CD8-positive, alpha-beta memory T cell (primary cell): ENCODE measurements around the gene EPHA1. TPM values are rescaled to one million over a fixed set of nuclear protein-coding genes. Genes with fewer than 3 reads are reported as not detected.
A peak's percentile ranks its signal among the peaks of the same experiment; 100 is the strongest.

Source experiments
- CTCF ChIA-PET: fragments of 350-600 bp; sonication (Branson Sonifier 250); formaldehyde crosslinking; loops from one replicate; lab custom pipeline; 2021; ENCODE audit warnings: antibody characterized with exemption; lab: Charles Lee
- POLR2A ChIA-PET: fragments of 350-600 bp; sonication (Branson Sonifier 250); formaldehyde crosslinking; loops from one replicate; lab custom pipeline; 2021; ENCODE audit warnings: antibody characterized with exemption; lab: Charles Lee
- DNase-seq, 5 donors: peaks; one replicate each; pipeline versions ENCODE4 v3.0.0 to v3.0.0-alpha.2; 2020 to 2022; ENCODE audit warnings: mixed read lengths in 1 of 5
- H3K27ac ChIP-seq: one replicate; pipeline ENCODE4 v1.7.0; 2013; ENCODE audit warnings: low read depth, mild to moderate bottlenecking, low read length, moderate library complexity
- H3K27me3 ChIP-seq: 2 replicates; pipeline ENCODE4 v1.7.0; 2013; ENCODE audit warnings: low read length, mild to moderate bottlenecking; ENCODE audit not compliant: insufficient read depth, poor library complexity, severe bottlenecking
- H3K36me3 ChIP-seq: 2 replicates; pipeline ENCODE4 v1.7.0; 2013; ENCODE audit warnings: mild to moderate bottlenecking, low read length, moderate library complexity; ENCODE audit not compliant: insufficient read depth
- H3K4me1 ChIP-seq: 2 replicates; pipeline ENCODE4 v1.7.0; 2013; ENCODE audit warnings: mild to moderate bottlenecking, low read length, moderate library complexity; ENCODE audit not compliant: insufficient read depth
- H3K4me3 ChIP-seq: 2 replicates; pipeline ENCODE4 v1.7.0; 2013; ENCODE audit warnings: mild to moderate bottlenecking, low read length
- H3K9me3 ChIP-seq: 2 replicates; pipeline ENCODE4 v1.7.0; 2013; ENCODE audit warnings: mild to moderate bottlenecking, low read length
- H3K27ac Mint-ChIP-seq, 8 donors: one replicate each; pipeline ENCODE4 v1.8.0; 2020 to 2021; ENCODE audit warnings: mixed read lengths in 8 of 8, mild to moderate bottlenecking in 6 of 8, inconsistent platforms in 3 of 8, moderate library complexity in 3 of 8
- H3K27me3 Mint-ChIP-seq, 2 donors: one replicate each; pipeline ENCODE4 v1.8.0; 2020 to 2021; ENCODE audit warnings: mixed read lengths in 2 of 2, mild to moderate bottlenecking in 1 of 2, moderate library complexity in 1 of 2
- H3K36me3 Mint-ChIP-seq, 3 donors: one replicate each; pipeline ENCODE4 v1.8.0; 2020 to 2021; ENCODE audit warnings: mixed read lengths in 3 of 3, inconsistent platforms in 1 of 3, mild to moderate bottlenecking in 1 of 3
- H3K4me1 Mint-ChIP-seq, 3 donors: one replicate each; pipeline ENCODE4 v1.8.0; 2020 to 2021; ENCODE audit warnings: mixed read lengths in 3 of 3, inconsistent platforms in 1 of 3, mild to moderate bottlenecking in 1 of 3
- H3K4me3 Mint-ChIP-seq, 7 donors: one replicate each; pipeline ENCODE4 v1.8.0; 2020 to 2021; ENCODE audit warnings: mixed read lengths in 7 of 7, mild to moderate bottlenecking in 6 of 7, moderate library complexity in 4 of 7, inconsistent platforms in 2 of 7
- H3K9me3 Mint-ChIP-seq, 5 donors: one replicate each; pipeline ENCODE4 v1.8.0; 2020 to 2022; ENCODE audit warnings: mixed read lengths in 5 of 5, mild to moderate bottlenecking in 3 of 5, moderate library complexity in 2 of 5, inconsistent platforms in 1 of 5
- polyA plus RNA-seq: library from polyadenylated mRNA; unstranded; fragments of 300-500 nt; fragmentation: Illumina TruSeq; gene quantifications from one replicate; pipeline ENCODE4 v1.2.3, GENCODE V29; 2021
- total RNA-seq, 2 experiments: library from RNA; stranded (reverse); gene quantifications; one replicate each; pipeline ENCODE4 v1.2.3, GENCODE V29; 2021

The EPHA1 gene
- total RNA-seq = 1 to 10 TPM; 2.8 to 3.1 TPM
- 4.6 TPM for polyA plus RNA-seq

DNA sequence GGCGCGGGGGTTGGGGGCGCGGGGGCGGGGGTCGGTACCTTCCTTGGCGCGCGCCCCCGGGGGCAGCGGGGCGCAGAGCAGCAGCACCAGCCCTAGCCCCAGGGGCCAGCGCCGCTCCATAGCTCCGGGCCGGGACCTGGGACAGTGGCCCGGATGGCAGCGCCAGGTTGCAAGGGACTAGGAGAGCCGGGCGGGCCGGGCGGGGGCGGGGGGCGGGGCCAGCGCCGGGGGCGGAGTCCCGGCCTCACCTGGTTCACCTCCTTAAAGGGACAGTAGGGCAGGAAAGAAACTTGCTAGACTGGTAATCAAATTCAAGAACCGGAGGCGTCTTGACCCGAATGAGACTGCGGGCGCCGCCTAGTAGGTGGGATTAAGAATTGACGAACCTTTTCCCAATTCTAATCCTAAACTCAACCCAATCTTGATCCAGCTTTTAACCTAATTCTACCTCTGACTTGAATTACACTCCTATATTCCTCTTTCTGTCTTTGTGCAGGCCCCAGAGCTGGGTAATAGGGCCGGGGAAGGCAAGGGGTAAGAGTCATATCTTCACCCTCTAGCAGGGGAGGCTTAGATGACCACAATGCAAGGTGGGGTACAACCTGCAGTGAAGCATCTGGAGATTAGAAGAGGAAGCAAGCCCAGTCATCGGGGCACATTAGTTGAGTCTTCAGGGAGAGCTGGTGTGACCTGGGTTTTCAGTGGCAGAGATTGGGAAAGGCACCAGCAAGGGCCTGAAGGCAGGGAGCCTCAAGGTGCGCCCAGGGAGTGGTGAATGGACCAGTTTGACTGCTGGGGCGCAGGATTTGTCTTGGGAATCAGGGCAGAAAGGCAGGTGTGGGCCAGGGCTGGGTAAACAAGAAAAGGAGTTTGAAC is at the start of gene EPHA1:
Gene EPHA1, minus strand, starts transcription at position 171 of the 876 bp plus-strand sequence. Its CDS starts 51 bp downstream, at position 120.
- H3K36me3 Mint-ChIP-seq = peaks cover 0 to 6% (median 0%) of the 10 kb centered on the region in 3 donors
- H3K27ac Mint-ChIP-seq = peak within 1 kb of the TSS; percentile 63 to 99 (median 94)
- Histone ChIP-seq H3K4me3 (peak within 1 kb of the TSS; percentile 81), H3K27me3 (no peaks in the 10 kb centered on the region), H3K36me3 (no peaks in the 10 kb centered on the region), H3K9me3 (no peaks in the 10 kb centered on the region), H3K27ac (no peak within 1 kb of the TSS), H3K4me1 (peaks cover 57% of the 10 kb centered on the region)
- no peaks in the 10 kb centered on the region for H3K9me3 Mint-ChIP-seq
- peak; percentile 28 to 64 (median 45) for DNase-seq
- H3K27me3 Mint-ChIP-seq = peaks cover 8 to 21% of the 10 kb centered on the region in 2 donors
- CTCF ChIA-PET = interaction anchor here (0.8 to 4.6 kb wide), 17 partner anchors 8 to 194 kb away, joined by 3 to 45 read pairs (median 7); no protein-coding TSS in a partner anchor
- POLR2A ChIA-PET = interaction anchor here (1.1 to 3.5 kb wide), 6 partner anchors 12 to 169 kb away, joined by 4 to 48 read pairs (median 7); partner anchors contain the start of gene ZYX
- H3K4me3 Mint-ChIP-seq = peak within 1 kb of the TSS; percentile 78 to 97 (median 89)
- peaks cover 41 to 60% (median 53%) of the 10 kb centered on the region in 3 donors for H3K4me1 Mint-ChIP-seq

GRCh38 chr7:143458263-143458662 is 49.6 kb upstream of the EPHA1 start:
- Mint-ChIP-seq H3K36me3 (no peaks in the 10 kb centered on the region), H3K27me3 (peaks cover 4 to 7% of the 10 kb centered on the region in 2 donors), H3K27ac (peak overlapping the region in 1 of 8 donors; percentile 26), H3K9me3 (peaks cover 0 to 4% (median 0%) of the 10 kb centered on the region in 5 donors), H3K4me3 (no peak overlapping the region), H3K4me1 (no peaks in the 10 kb centered on the region)
- no peaks in the 10 kb centered on the region for H3K27me3 ChIP-seq
- H3K4me3 ChIP-seq = no peak overlapping the region
- CTCF ChIA-PET = no interaction called here
- H3K9me3 ChIP-seq = no peaks in the 10 kb centered on the region
- H3K27ac ChIP-seq = no peak overlapping the region
- no peaks in the 10 kb centered on the region for H3K4me1 ChIP-seq
- no peak for DNase-seq
- H3K36me3 ChIP-seq = no peaks in the 10 kb centered on the region
- POLR2A ChIA-PET = no interaction called here

- Histone ChIP-seq H3K4me1 (peaks cover 3% of the 10 kb centered on the region), H3K27me3 (no peaks in the 10 kb centered on the region), H3K4me3 (no peak overlapping the region), H3K27ac (no peak overlapping the region), H3K9me3 (no peaks in the 10 kb centered on the region), H3K36me3 (no peaks in the 10 kb centered on the region)
- no peaks in the 10 kb centered on the region for H3K4me1 Mint-ChIP-seq
- peaks cover 4 to 7% of the 10 kb centered on the region in 2 donors for H3K27me3 Mint-ChIP-seq
- H3K36me3 Mint-ChIP-seq = no peaks in the 10 kb centered on the region
- ChIA-PET CTCF (interaction anchor here (1.4 kb wide), 1 partner anchor 217 kb away, joined by 4 read pairs; no protein-coding TSS in a partner anchor), POLR2A (no interaction called here)
- peak overlapping the region in 1 of 8 donors; percentile 68 for H3K27ac Mint-ChIP-seq
- H3K9me3 Mint-ChIP-seq = peaks cover 0 to 4% (median 0%) of the 10 kb centered on the region in 5 donors
- DNase-seq = no peak
- H3K4me3 Mint-ChIP-seq = no peak overlapping the region
These were observed 48.5 kb upstream of the EPHA1 start for GRCh38 chr7:143456992-143457793.

DNA sequence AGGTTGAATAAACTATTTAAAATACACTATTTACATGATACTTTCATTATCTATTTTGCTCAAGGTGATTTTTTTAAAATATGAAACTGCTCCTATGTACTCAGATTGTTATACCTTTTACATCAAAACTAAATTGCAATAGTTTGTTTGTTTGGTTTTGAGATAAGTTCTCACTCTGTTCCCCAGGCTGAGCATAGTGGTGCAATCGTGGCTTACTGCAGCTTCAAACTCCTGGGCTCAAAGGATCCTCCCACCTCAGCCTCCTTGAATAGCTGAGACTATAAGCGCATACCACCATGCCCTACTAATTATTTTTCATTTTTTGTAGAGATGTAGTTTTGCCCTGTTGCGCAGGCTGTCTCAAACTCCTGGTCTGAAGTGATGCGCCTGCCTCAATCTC is 47.3 kb upstream of the EPHA1 start:
- H3K4me1 Mint-ChIP-seq = no peaks in the 10 kb centered on the region
- Histone ChIP-seq H3K9me3 (no peaks in the 10 kb centered on the region), H3K36me3 (no peaks in the 10 kb centered on the region), H3K4me1 (peaks cover 3% of the 10 kb centered on the region), H3K4me3 (no peak overlapping the region), H3K27ac (no peak overlapping the region), H3K27me3 (no peaks in the 10 kb centered on the region)
- peaks cover 7% of the 10 kb centered on the region in 2 donors for H3K27me3 Mint-ChIP-seq
- ChIA-PET CTCF (interaction anchor here (1.4 kb wide), 1 partner anchor 215 kb away, joined by 4 read pairs; no protein-coding TSS in a partner anchor), POLR2A (no interaction called here)
- no peak overlapping the region for H3K4me3 Mint-ChIP-seq
- H3K36me3 Mint-ChIP-seq = no peaks in the 10 kb centered on the region
- H3K9me3 Mint-ChIP-seq = no peaks in the 10 kb centered on the region
- DNase-seq = no peak
- no peak overlapping the region for H3K27ac Mint-ChIP-seq

DNA sequence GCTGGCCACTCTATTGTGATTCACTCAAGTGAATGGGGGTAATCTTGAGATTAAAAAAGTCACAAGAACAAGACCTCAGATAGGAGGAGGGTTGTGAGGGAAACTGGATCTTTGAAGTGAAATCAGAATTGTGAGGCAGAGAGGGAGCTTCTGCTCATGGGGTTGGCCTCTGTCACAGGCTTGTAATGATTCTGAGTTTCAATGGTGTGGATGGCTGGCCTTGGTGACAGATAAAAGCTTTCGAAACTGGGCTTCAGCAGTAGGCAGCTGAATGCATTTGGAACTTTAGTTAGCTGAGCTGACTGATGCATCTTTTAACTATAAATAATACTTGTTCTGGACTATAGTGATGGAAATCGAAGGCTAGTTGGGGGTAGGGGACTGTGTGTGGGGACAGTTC is 46.8 kb upstream of the EPHA1 start:
- no peak for DNase-seq
- Histone ChIP-seq H3K4me3 (no peak overlapping the region), H3K27ac (no peak overlapping the region), H3K9me3 (no peaks in the 10 kb centered on the region), H3K4me1 (peaks cover 3% of the 10 kb centered on the region), H3K36me3 (no peaks in the 10 kb centered on the region), H3K27me3 (no peaks in the 10 kb centered on the region)
- H3K27me3 Mint-ChIP-seq = peaks cover 7% of the 10 kb centered on the region in 2 donors
- H3K9me3 Mint-ChIP-seq = no peaks in the 10 kb centered on the region
- H3K36me3 Mint-ChIP-seq = no peaks in the 10 kb centered on the region
- ChIA-PET CTCF (interaction anchor here (1.4 kb wide), 1 partner anchor 215 kb away, joined by 4 read pairs; no protein-coding TSS in a partner anchor), POLR2A (no interaction called here)
- H3K27ac Mint-ChIP-seq = no peak overlapping the region
- no peak overlapping the region for H3K4me3 Mint-ChIP-seq
- no peaks in the 10 kb centered on the region for H3K4me1 Mint-ChIP-seq

DNA sequence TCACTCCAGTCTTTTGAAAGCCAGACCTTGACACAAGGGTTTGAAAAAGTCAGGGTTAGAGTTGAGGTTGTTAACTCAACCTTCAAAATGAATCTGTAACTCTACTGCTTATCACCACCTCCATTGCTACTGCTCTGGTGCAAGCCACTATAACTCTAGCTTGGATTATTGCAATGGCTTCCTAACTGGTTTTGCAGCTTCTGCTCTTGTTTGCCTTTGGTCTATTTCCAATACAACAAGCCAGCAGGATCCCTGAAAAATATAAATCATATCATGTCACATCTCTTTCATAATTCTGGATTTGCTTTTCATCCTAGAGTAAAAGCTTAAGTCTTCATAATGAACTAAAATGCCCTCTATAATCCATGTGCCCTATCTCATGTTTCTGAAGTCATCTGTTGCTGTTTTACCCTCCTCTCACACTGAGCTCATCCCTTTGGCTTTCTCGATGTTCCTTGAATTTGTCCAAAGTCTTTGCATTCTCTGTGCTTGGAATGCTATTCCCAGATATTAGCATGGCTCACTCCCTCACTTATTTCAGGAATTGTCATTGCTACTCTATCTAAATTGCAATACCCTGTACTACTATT is 45.5 kb upstream of the EPHA1 start:
- H3K4me3 Mint-ChIP-seq = no peak overlapping the region
- Histone ChIP-seq H3K4me3 (no peak overlapping the region), H3K27me3 (no peaks in the 10 kb centered on the region), H3K36me3 (no peaks in the 10 kb centered on the region), H3K9me3 (no peaks in the 10 kb centered on the region), H3K4me1 (peaks cover 3% of the 10 kb centered on the region), H3K27ac (no peak overlapping the region)
- peaks cover 7% of the 10 kb centered on the region in 2 donors for H3K27me3 Mint-ChIP-seq
- no peaks in the 10 kb centered on the region for H3K9me3 Mint-ChIP-seq
- ChIA-PET CTCF (no interaction called here), POLR2A (no interaction called here)
- H3K36me3 Mint-ChIP-seq = no peaks in the 10 kb centered on the region
- H3K4me1 Mint-ChIP-seq = no peaks in the 10 kb centered on the region
- no peak for DNase-seq
- no peak overlapping the region for H3K27ac Mint-ChIP-seq

DNA sequence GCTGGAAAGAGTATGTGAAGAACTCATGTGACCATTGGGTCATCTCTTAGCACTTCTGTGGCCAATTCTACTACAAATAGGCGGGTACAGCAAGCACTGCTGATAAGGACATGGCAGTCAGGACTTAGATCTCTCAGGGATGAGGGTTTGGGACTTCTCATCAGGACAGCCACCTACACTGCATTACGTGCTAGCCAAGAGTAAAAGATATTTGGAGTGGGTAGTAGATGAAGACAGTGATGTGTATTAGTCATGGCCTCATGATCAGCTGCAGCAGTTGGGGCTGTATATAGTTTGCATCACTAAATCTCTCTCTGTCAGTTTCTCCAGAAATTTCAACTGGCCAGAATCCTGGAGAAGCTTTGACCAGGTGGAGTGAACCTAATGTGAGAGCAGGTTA is 43.8 kb upstream of the EPHA1 start:
- no peak for DNase-seq
- peaks cover 3% of the 10 kb centered on the region for H3K4me1 ChIP-seq
- no peaks in the 10 kb centered on the region for H3K36me3 ChIP-seq
- no peak overlapping the region for H3K27ac Mint-ChIP-seq
- H3K9me3 Mint-ChIP-seq = no peaks in the 10 kb centered on the region
- H3K4me1 Mint-ChIP-seq = no peaks in the 10 kb centered on the region
- H3K36me3 Mint-ChIP-seq = no peaks in the 10 kb centered on the region
- no peaks in the 10 kb centered on the region for H3K27me3 ChIP-seq
- POLR2A ChIA-PET = interaction anchor here (0.6 kb wide), 1 partner anchor 36 kb away, joined by 13 read pairs; no protein-coding TSS in a partner anchor
- no peaks in the 10 kb centered on the region for H3K9me3 ChIP-seq
- no peak overlapping the region for H3K27ac ChIP-seq
- H3K27me3 Mint-ChIP-seq = peaks cover 4 to 9% of the 10 kb centered on the region in 2 donors
- no peak overlapping the region for H3K4me3 Mint-ChIP-seq
- no peak overlapping the region for H3K4me3 ChIP-seq
- CTCF ChIA-PET = no interaction called here
